ENCODE results near the gene TNFRSF17.
"Not testable (repeated sequence)": the region's sequence is repeated elsewhere in the genome, so short reads cannot be mapped to it uniquely, and the experiment has no call there.

Gene TNFRSF17

DNA sequence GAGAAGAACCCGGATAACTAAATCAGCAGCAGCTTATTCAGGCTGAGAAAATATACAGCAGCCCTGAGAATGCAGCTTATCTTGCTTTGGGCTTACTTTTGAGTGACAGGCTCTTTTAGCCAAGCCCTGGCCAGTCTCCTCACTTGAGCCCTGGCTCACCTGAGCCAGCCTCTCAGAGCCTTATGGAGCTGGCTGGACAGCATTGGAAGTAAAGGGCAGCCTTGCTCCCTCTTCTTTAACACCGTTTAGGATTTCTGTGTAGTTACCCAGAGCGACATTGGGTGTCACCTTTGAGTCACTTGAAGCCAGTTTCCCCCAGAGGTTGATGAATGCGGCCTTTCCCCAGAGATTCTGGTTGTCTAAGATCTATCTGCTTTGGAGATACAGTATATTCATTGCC lies 15.5 kb upstream of the TNFRSF17 start:
- H3K27ac ChIP-seq (ENCODE audit: low read length): no peak overlapping the region
- TF ChIP-seq CTCF (IDR thresholded peaks at IDR 0.05; ENCODE audit: low read length): peak; percentile 70
- no peak for TF ChIP-seq EZH2phosphoT487 (IDR thresholded peaks at IDR 0.05; ENCODE audit: low read length)
- 0 out of 2 replicates have a peak, but pooled peaks cover 5% of the 10 kb centered on the region for H3K4me1 ChIP-seq (ENCODE audit: low read length)
- no peaks in the 10 kb centered on the region for H3K27me3 ChIP-seq (replicated peaks; ENCODE audit: insufficient read depth, low read length)
- H3K79me2 ChIP-seq (ENCODE audit: low read length): peaks cover 8% of the 10 kb centered on the region
- no peak overlapping the region for H2AFZ ChIP-seq (ENCODE audit: low read length)
- no peak overlapping the region for H3K9ac ChIP-seq (ENCODE audit: low read length)
- no peaks in the 10 kb centered on the region for H4K20me1 ChIP-seq (ENCODE audit: insufficient read depth, low read length)
- H3K4me3 ChIP-seq (ENCODE audit: low read length): no peak overlapping the region
- no peaks in the 10 kb centered on the region for H3K36me3 ChIP-seq (replicated peaks; ENCODE audit: insufficient read depth, low read length)
- peak; percentile 75 for DNase-seq
- H3K4me2 ChIP-seq (ENCODE audit: low read depth, low read length): no peak overlapping the region
- H3F3A ChIP-seq (ENCODE audit: insufficient read depth, low read length): 0 out of 2 replicates have a peak, but pooled peaks cover 2% of the 10 kb centered on the region
- H3K9me3 ChIP-seq (replicated peaks; ENCODE audit: insufficient read depth, low read length): no peaks in the 10 kb centered on the region
- no peaks in the 10 kb centered on the region for H3K9me2 ChIP-seq (replicated peaks; ENCODE audit: insufficient read depth, low read length)

GRCh38 chr16:11950388-11950787 lies 14.6 kb upstream of the TNFRSF17 start:
- H3K27ac ChIP-seq (ENCODE audit: low read length): no peak overlapping the region

DNA sequence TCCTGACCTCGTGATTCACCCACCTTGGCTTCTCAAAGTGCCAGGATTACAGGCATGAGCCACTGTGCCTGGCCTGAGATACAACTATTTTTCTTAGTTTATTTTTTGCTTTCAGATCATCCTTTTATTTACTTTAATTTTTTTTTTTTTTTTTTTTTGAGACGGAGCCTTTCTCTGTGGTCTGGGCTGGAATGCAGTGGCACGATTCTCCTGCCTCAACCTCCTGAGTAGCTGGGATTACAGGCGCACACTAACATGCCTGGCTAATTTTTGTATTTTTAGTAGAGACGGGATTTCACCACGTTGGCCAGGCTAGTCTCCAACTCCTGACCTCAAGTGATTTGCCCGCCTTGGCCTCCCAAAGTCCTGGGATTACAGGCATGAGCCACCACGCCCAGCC lies 11.4 kb upstream of the TNFRSF17 start:
- peaks cover 18% of the 10 kb centered on the region for H3K79me2 ChIP-seq (ENCODE audit: low read length)
- not testable (repeated sequence) for H3K4me2 ChIP-seq (ENCODE audit: low read depth, low read length); H3K27ac ChIP-seq (ENCODE audit: low read length); H3K9me2 ChIP-seq (replicated peaks; ENCODE audit: insufficient read depth, low read length); DNase-seq; H3K27me3 ChIP-seq (replicated peaks; ENCODE audit: insufficient read depth, low read length); H2AFZ ChIP-seq (ENCODE audit: low read length); H3K4me3 ChIP-seq (ENCODE audit: low read length); H3K9ac ChIP-seq (ENCODE audit: low read length); H3K9me3 ChIP-seq (replicated peaks; ENCODE audit: insufficient read depth, low read length); H3F3A ChIP-seq (ENCODE audit: insufficient read depth, low read length); H3K36me3 ChIP-seq (replicated peaks; ENCODE audit: insufficient read depth, low read length); H4K20me1 ChIP-seq (ENCODE audit: insufficient read depth, low read length)
- peaks cover 13% of the 10 kb centered on the region for H3K4me1 ChIP-seq (ENCODE audit: low read length)

More at GRCh38 chr16:11950388-11950787, 14.6 kb upstream of the TNFRSF17 start:
- H3K36me3 ChIP-seq (replicated peaks; ENCODE audit: insufficient read depth, low read length): no peaks in the 10 kb centered on the region
- H3F3A ChIP-seq (ENCODE audit: insufficient read depth, low read length): 0 out of 2 replicates have a peak, but pooled peaks cover 2% of the 10 kb centered on the region
- peaks cover 11% of the 10 kb centered on the region for H3K79me2 ChIP-seq (ENCODE audit: low read length)
- no peak overlapping the region for H2AFZ ChIP-seq (ENCODE audit: low read length)
- H3K9me3 ChIP-seq (replicated peaks; ENCODE audit: insufficient read depth, low read length): no peaks in the 10 kb centered on the region
- no peaks in the 10 kb centered on the region for H3K27me3 ChIP-seq (replicated peaks; ENCODE audit: insufficient read depth, low read length)
- peaks cover 6% of the 10 kb centered on the region; the same call in 1 of the 2 replicates for H3K4me1 ChIP-seq (ENCODE audit: low read length)
- H3K9ac ChIP-seq (ENCODE audit: low read length): no peak overlapping the region
- DNase-seq: no peak
- TF ChIP-seq EZH2phosphoT487 (IDR thresholded peaks at IDR 0.05; ENCODE audit: low read length) (no peak), EZH2 (optimal IDR thresholded peaks at IDR 0.05; ENCODE audit: low read depth, low read length) (no peak), CTCF (IDR thresholded peaks at IDR 0.05; ENCODE audit: low read length) (no peak)
- H3K9me2 ChIP-seq (replicated peaks; ENCODE audit: insufficient read depth, low read length): no peaks in the 10 kb centered on the region
- no peak overlapping the region for H3K4me2 ChIP-seq (ENCODE audit: low read depth, low read length)
- no peaks in the 10 kb centered on the region for H4K20me1 ChIP-seq (ENCODE audit: insufficient read depth, low read length)
- H3K4me3 ChIP-seq (ENCODE audit: low read length): no peak overlapping the region

DNA sequence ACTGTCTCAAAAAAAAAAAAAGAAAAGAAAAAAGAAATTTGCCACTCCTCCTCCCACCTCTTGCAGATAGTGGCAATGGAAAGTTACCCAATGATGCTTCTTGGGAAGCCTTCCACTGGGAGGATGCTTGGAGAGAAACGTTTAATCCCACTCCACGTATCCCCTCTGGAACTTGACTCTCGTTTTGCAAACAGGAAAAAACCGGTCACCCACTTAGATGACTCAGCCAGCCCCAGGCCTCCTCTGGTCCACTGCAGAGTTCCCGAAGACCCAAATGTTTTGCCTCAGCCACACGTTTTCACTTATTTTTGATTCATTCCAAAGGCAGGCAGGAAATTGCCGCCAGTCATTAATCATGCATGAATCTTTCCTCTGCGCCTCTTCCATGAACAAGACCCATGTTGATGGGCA lies 9.3 kb upstream of the TNFRSF17 start:
- Histone ChIP-seq H3K9me3 (replicated peaks; ENCODE audit: insufficient read depth, low read length) (no peaks in the 10 kb centered on the region), H2AFZ (ENCODE audit: low read length) (no peak overlapping the region), H3K4me2 (ENCODE audit: low read depth, low read length) (no peak overlapping the region), H4K20me1 (ENCODE audit: insufficient read depth, low read length) (no peaks in the 10 kb centered on the region), H3F3A (ENCODE audit: insufficient read depth, low read length) (peaks cover 13% of the 10 kb centered on the region; the same call in 1 of the 2 replicates), H3K36me3 (replicated peaks; ENCODE audit: insufficient read depth, low read length) (no peaks in the 10 kb centered on the region), H3K27me3 (replicated peaks; ENCODE audit: insufficient read depth, low read length) (no peaks in the 10 kb centered on the region), H3K9ac (ENCODE audit: low read length) (no peak overlapping the region), H3K4me3 (ENCODE audit: low read length) (no peak overlapping the region), H3K79me2 (ENCODE audit: low read length) (peaks cover 22% of the 10 kb centered on the region), H3K27ac (ENCODE audit: low read length) (no peak overlapping the region), H3K9me2 (replicated peaks; ENCODE audit: insufficient read depth, low read length) (no peaks in the 10 kb centered on the region), H3K4me1 (ENCODE audit: low read length) (peaks cover 19% of the 10 kb centered on the region)
- no peak for DNase-seq
- TF ChIP-seq EZH2 (optimal IDR thresholded peaks at IDR 0.05; ENCODE audit: low read depth, low read length) (no peak), CTCF (IDR thresholded peaks at IDR 0.05; ENCODE audit: low read length) (no peak), EZH2phosphoT487 (IDR thresholded peaks at IDR 0.05; ENCODE audit: low read length) (no peak)

Data from MM.1S (cell line).